ENCODE results near the gene VCX.
"Not testable (repeated sequence)": the region's sequence is repeated elsewhere in the genome, so short reads cannot be mapped to it uniquely, and the experiment has no call there.

The VCX gene

DNA sequence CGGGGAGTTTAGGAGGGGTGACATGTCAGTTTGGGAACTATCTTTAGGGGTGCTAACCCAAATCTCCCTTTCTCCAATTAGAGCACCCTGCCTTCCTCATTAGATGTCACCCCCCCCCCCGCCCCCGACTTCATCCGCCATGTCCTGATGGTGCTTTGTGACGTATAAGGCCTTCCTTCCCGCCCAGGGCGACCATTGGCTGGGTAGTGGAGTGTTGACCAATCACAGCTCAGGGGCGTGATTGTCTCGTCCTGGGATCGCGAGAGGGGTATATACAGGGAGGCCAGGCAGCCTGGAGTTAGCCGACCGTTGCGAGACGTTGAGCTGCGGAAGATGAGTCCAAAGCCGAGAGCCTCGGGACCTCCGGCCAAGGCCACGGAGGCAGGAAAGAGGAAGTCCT, at the start of gene VCX:
Gene VCX, plus strand, starts transcription at position 301 of the 400 bp plus-strand sequence. Its CDS starts 33 bp downstream, at position 334.
- H3K27me3 ChIP-seq (ENCODE audit: control insufficient read depth, insufficient read depth, low read length); H3K27ac ChIP-seq (ENCODE audit: low read length); H3K9ac ChIP-seq (ENCODE audit: low read length); H3K4me3 ChIP-seq (ENCODE audit: low read length); H3K4me1 ChIP-seq (ENCODE audit: control insufficient read depth, low read depth, low read length); H3K9me3 ChIP-seq (ENCODE audit: control insufficient read depth, low read depth, low read length); H3K36me3 ChIP-seq (ENCODE audit: control insufficient read depth, low read depth, low read length): not testable (repeated sequence)

DNA sequence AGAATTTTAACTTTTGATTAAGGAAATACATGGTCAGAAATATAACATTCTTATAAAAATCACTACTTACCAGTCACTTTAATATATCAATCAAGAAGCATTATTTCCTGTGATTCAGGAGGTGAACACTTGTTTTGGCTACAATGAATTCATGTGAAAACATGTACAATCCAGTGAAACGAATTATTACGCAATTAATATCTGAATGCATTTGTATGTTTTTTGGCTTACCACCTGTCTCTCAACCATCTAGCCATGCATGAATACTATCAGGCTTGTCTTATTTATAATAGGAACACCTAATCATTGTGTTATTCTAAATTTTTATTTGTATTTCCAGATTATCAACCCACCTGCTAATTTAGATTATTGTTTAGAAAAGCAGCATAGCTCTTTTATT, 44.6 kb upstream of the VCX start:
- no peak overlapping the region for H3K4me3 ChIP-seq (ENCODE audit: low read length)
- no peaks in the 10 kb centered on the region for H3K36me3 ChIP-seq (ENCODE audit: control insufficient read depth, low read depth, low read length)
- no peak overlapping the region for H3K9ac ChIP-seq (ENCODE audit: low read length)
- H3K27me3 ChIP-seq (ENCODE audit: control insufficient read depth, insufficient read depth, low read length), result no peaks in the 10 kb centered on the region
- no peaks in the 10 kb centered on the region for H3K4me1 ChIP-seq (ENCODE audit: control insufficient read depth, low read depth, low read length)
- H3K27ac ChIP-seq (ENCODE audit: low read length), result no peak overlapping the region
- H3K9me3 ChIP-seq (ENCODE audit: control insufficient read depth, low read depth, low read length), result no peaks in the 10 kb centered on the region

DNA sequence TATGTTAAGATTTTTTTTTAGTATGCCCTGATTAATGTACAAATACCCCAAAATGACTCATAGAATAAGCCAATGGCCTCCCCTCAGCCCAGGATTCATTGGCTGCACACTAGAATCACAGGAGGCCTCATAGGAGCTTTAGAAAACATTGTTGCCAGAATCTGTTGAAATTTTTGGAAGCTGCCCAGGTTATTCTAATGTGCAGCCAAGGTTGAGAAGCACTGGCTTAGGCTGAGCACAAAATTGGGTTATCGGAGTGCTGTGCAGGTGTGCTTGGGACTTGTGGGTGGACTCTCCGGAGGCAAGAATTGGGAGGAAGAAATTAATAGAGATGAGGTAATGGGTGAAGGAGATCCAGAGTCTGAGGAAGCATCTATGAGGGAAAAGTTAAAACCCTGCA, 41.3 kb upstream of the VCX start:
- H3K9ac ChIP-seq (ENCODE audit: low read length), result no peak overlapping the region
- no peaks in the 10 kb centered on the region for H3K36me3 ChIP-seq (ENCODE audit: control insufficient read depth, low read depth, low read length)
- H3K27ac ChIP-seq (ENCODE audit: low read length), result no peak overlapping the region
- H3K9me3 ChIP-seq (ENCODE audit: control insufficient read depth, low read depth, low read length), result no peaks in the 10 kb centered on the region
- no peak overlapping the region for H3K4me3 ChIP-seq (ENCODE audit: low read length)
- H3K4me1 ChIP-seq (ENCODE audit: control insufficient read depth, low read depth, low read length), result no peaks in the 10 kb centered on the region
- no peaks in the 10 kb centered on the region for H3K27me3 ChIP-seq (ENCODE audit: control insufficient read depth, insufficient read depth, low read length)

DNA sequence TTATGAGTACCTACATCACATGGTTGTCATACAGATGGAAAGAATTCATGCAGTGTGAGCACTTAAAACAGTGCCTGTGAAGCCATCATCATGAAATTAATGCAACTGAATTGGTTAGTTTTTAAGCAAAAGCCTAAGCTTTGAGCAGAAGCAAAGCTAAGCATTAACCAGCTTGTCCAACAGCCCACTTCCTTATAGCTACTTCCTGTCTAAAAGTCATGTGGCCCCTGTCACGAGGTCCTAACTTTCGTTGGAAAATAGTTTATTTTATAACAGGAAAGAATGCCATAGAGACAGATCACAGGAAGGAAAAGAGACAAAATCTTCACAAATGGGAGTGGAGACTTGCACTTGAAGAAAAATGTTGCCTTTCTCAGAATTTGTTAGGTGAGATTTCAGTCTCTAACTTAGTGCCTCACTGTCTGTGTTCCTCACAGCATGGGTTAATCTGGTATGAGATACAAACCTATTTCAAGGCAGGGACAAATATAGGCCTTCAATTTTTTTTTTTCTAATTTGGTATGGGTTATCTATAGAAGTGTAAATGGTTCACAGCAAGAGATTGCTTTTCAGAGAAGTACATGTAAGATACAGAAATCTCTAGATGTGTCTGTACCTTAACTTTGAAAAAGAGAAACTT, 27.7 kb upstream of the VCX start:
- H3K27ac ChIP-seq (ENCODE audit: low read length), result no peak overlapping the region

DNA sequence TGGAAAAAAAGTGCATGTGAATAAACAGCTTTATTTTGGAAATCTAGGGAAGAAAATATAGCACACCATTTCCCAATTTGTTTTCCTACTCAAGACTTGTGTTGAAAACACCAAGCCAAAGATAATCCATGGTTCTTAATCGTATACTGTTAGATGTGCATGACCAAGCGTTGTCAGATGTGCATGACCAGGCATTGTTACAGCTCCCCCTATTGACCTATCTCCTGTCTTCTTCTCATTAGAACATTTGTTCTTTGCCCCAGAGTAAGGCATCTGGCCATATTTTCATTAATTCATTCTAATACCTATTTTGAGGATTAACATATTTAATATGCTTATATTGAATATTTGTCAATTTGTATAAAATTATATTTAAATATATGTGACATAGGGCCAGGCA, 14.4 kb upstream of the VCX start:
- Histone ChIP-seq H3K4me1 (ENCODE audit: control insufficient read depth, low read depth, low read length) (no peaks in the 10 kb centered on the region), H3K4me3 (ENCODE audit: low read length) (no peak overlapping the region), H3K9ac (ENCODE audit: low read length) (no peak overlapping the region), H3K9me3 (ENCODE audit: control insufficient read depth, low read depth, low read length) (no peaks in the 10 kb centered on the region), H3K36me3 (ENCODE audit: control insufficient read depth, low read depth, low read length) (no peaks in the 10 kb centered on the region), H3K27ac (ENCODE audit: low read length) (no peak overlapping the region), H3K27me3 (ENCODE audit: control insufficient read depth, insufficient read depth, low read length) (no peaks in the 10 kb centered on the region)

More for the DNA sequence above, 27.7 kb upstream of the VCX start:
- no peaks in the 10 kb centered on the region for H3K36me3 ChIP-seq (ENCODE audit: control insufficient read depth, low read depth, low read length)
- no peak overlapping the region for H3K9ac ChIP-seq (ENCODE audit: low read length)
- no peak overlapping the region for H3K4me3 ChIP-seq (ENCODE audit: low read length)
- H3K27me3 ChIP-seq (ENCODE audit: control insufficient read depth, insufficient read depth, low read length), result peaks cover 12% of the 10 kb centered on the region
- H3K9me3 ChIP-seq (ENCODE audit: control insufficient read depth, low read depth, low read length), result no peaks in the 10 kb centered on the region
- H3K4me1 ChIP-seq (ENCODE audit: control insufficient read depth, low read depth, low read length), result peaks cover 4% of the 10 kb centered on the region

DNA sequence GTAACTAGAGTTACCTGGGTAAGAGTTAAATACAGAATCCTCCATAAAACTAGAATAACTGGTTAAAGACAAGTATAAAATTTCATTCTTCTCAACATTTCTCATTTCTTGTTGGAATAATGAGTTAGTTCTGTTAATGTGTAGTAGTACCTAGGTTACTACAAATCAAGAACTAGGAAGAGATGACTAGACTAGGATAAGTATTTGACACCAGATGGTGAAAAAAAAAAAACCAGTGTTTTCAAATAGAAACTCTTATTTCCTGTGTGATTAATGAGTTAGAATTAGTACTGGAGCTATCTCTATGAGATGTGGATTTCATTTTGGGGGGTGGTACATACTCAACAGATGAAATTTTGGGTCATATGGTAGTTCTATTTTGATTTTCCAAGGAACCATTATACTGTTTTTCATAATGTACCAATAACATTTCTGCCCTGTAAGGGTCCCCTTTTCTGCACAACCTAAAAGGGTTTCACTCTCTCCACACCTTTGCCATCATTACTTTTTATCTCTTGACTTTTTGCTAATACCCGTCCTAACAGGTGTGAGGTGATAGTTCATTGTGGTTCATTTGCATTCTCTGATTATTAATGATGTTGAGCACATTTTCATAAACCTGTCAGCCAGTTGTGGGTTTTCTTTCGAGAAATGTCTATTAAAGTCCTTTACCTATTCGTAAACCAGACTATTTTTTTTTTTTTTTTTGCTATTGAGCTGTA, 1.7 kb upstream of the VCX start:
- H3K27ac ChIP-seq (ENCODE audit: low read length), result no peak overlapping the region
- no peaks in the 10 kb centered on the region for H3K4me1 ChIP-seq (ENCODE audit: control insufficient read depth, low read depth, low read length)
- no peak overlapping the region for H3K9ac ChIP-seq (ENCODE audit: low read length)
- no peaks in the 10 kb centered on the region for H3K9me3 ChIP-seq (ENCODE audit: control insufficient read depth, low read depth, low read length)
- no peaks in the 10 kb centered on the region for H3K27me3 ChIP-seq (ENCODE audit: control insufficient read depth, insufficient read depth, low read length)
- H3K4me3 ChIP-seq (ENCODE audit: low read length), result no peak overlapping the region
- no peaks in the 10 kb centered on the region for H3K36me3 ChIP-seq (ENCODE audit: control insufficient read depth, low read depth, low read length)

DNA sequence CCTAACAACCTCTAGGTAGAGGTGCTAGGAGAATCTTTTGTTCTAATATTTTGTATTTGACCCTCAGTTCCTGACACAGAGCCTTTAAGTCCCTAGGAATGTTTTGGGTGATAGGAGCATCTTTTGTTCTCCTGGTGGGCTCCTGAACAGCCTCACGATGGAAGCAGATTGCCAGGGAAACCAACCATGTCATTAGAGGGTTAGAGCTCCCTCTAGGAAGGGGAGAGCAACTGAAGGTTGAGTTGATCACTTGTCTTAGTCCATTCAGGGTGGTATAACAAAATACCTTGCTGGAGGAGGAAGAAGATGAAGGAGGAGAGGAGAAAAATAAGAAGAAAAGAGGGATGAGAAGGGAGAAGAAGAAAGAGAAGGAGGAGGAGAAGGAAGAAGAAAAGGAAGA, 9.2 kb downstream of the VCX start:
- Histone ChIP-seq H3K9ac (ENCODE audit: low read length) (no peak overlapping the region), H3K36me3 (ENCODE audit: control insufficient read depth, low read depth, low read length) (no peaks in the 10 kb centered on the region), H3K27ac (ENCODE audit: low read length) (no peak overlapping the region), H3K4me3 (ENCODE audit: low read length) (no peak overlapping the region), H3K4me1 (ENCODE audit: control insufficient read depth, low read depth, low read length) (peaks cover 3% of the 10 kb centered on the region), H3K9me3 (ENCODE audit: control insufficient read depth, low read depth, low read length) (no peaks in the 10 kb centered on the region), H3K27me3 (ENCODE audit: control insufficient read depth, insufficient read depth, low read length) (no peaks in the 10 kb centered on the region)

DNA sequence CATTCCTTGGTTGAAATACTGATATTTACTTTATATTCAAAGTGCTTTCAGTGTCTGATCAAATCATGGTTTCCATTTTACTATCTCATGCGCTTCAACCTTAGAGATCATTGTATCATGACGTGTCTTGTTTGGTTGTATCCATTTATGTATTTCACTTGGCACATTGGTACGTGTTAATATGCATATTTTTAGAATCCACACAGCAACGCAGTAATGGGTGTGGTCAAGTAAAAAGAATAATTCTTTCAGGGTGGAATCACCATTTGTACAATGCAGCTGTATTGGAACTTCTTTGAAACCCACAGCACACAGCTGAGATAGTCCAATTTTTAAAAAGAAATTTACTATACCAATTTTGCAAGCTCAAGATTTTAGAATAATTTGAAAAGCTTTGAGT, 29.1 kb downstream of the VCX start:
- Histone ChIP-seq H3K9ac (ENCODE audit: low read length) (no peak overlapping the region), H3K36me3 (ENCODE audit: control insufficient read depth, low read depth, low read length) (no peaks in the 10 kb centered on the region), H3K27me3 (ENCODE audit: control insufficient read depth, insufficient read depth, low read length) (no peaks in the 10 kb centered on the region), H3K9me3 (ENCODE audit: control insufficient read depth, low read depth, low read length) (no peaks in the 10 kb centered on the region), H3K27ac (ENCODE audit: low read length) (no peak overlapping the region), H3K4me1 (ENCODE audit: control insufficient read depth, low read depth, low read length) (no peaks in the 10 kb centered on the region), H3K4me3 (ENCODE audit: low read length) (no peak overlapping the region)

DNA sequence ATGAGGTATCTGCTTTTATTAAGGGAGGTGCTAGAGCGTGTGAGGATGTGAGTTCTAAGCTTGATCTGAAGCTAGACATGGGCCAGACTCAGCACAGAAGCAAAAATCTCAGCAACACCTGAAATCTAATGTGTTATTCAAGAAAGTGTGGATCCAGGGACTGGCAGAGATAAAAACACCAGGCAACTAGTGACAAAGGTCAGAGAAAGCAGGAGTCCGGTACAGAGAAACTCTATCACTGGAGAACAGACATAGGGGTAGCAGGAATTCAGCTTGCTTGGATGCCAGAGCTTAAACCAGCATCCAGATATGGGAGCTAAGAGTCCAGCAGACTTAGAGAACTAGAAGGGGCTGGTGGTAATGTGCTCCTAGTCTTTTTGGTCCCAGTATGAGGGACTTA, 34.0 kb downstream of the VCX start:
- Histone ChIP-seq H3K4me3 (ENCODE audit: low read length) (no peak overlapping the region), H3K9ac (ENCODE audit: low read length) (no peak overlapping the region), H3K27ac (ENCODE audit: low read length) (no peak overlapping the region), H3K9me3 (ENCODE audit: control insufficient read depth, low read depth, low read length) (no peaks in the 10 kb centered on the region), H3K27me3 (ENCODE audit: control insufficient read depth, insufficient read depth, low read length) (no peaks in the 10 kb centered on the region), H3K4me1 (ENCODE audit: control insufficient read depth, low read depth, low read length) (no peaks in the 10 kb centered on the region), H3K36me3 (ENCODE audit: control insufficient read depth, low read depth, low read length) (no peaks in the 10 kb centered on the region)

DNA sequence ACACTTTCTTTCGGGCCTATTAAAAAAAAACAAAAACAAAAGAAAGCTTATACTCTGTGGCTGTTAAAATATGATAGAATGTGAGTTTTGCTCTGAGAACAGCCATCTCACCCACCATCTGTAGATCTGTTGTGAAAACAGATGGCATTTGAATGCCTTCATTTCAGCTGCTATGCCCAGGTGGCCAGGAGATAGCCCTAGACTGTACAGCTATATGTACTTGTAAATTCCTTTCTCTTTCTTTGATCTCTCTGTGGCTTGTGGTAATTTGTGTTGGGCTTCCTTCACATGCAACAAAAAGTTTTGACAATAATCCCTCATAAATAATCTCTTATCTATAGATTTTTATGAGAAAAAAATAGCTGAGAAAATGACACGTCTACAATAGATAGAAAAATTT, 46.2 kb downstream of the VCX start:
- H3K36me3 ChIP-seq (ENCODE audit: control insufficient read depth, low read depth, low read length), result no peaks in the 10 kb centered on the region
- no peaks in the 10 kb centered on the region for H3K4me1 ChIP-seq (ENCODE audit: control insufficient read depth, low read depth, low read length)
- no peak overlapping the region for H3K4me3 ChIP-seq (ENCODE audit: low read length)
- no peak overlapping the region for H3K27ac ChIP-seq (ENCODE audit: low read length)
- H3K9me3 ChIP-seq (ENCODE audit: control insufficient read depth, low read depth, low read length), result no peaks in the 10 kb centered on the region
- no peak overlapping the region for H3K9ac ChIP-seq (ENCODE audit: low read length)
- no peaks in the 10 kb centered on the region for H3K27me3 ChIP-seq (ENCODE audit: control insufficient read depth, insufficient read depth, low read length)

DNA sequence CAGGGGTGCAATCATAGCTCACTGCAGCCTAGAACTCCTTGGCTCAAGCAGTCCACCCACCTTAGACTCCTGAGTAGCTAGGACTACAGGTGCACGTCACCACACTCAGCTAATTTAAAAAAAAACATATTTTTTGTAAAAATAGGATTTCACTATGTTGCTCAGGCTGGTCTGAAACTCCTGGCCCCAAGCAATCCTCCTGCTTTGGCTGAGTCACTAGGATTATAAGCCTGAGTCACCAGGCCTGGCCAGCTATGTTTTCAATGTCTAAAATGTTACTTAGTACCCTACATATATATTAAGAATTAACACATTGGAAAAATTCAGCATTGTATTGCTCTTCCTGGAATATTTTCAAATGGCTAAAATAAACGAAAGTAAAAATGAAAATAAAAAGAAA, 46.7 kb downstream of the VCX start:
- Histone ChIP-seq H3K9ac (ENCODE audit: low read length) (no peak overlapping the region), H3K36me3 (ENCODE audit: control insufficient read depth, low read depth, low read length) (no peaks in the 10 kb centered on the region), H3K9me3 (ENCODE audit: control insufficient read depth, low read depth, low read length) (no peaks in the 10 kb centered on the region), H3K4me3 (ENCODE audit: low read length) (no peak overlapping the region), H3K27ac (ENCODE audit: low read length) (no peak overlapping the region), H3K4me1 (ENCODE audit: control insufficient read depth, low read depth, low read length) (no peaks in the 10 kb centered on the region), H3K27me3 (ENCODE audit: control insufficient read depth, insufficient read depth, low read length) (no peaks in the 10 kb centered on the region)

DNA sequence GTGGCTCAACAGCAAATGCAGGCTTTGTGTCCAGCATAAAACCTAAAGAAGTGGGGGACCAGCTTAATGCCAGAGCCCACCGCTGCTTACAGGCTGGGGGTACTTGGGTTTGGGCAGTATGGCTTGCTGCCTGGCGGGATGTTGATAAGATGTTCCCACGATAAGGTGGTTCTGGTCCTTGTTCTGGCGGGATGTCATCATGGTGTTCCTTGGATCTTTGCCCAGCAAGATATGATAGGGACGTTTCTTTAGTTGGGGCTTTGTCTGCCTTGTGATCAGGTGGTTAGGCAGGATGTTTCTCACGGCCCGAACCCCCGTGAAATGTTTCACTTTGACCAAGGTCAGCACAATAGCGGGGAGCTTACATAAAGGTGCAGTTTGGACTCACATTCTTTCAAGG, 49.0 kb downstream of the VCX start:
- no peaks in the 10 kb centered on the region for H3K27me3 ChIP-seq (ENCODE audit: control insufficient read depth, insufficient read depth, low read length)
- H3K9ac ChIP-seq (ENCODE audit: low read length), result no peak overlapping the region
- H3K9me3 ChIP-seq (ENCODE audit: control insufficient read depth, low read depth, low read length), result no peaks in the 10 kb centered on the region
- H3K4me3 ChIP-seq (ENCODE audit: low read length), result no peak overlapping the region
- no peaks in the 10 kb centered on the region for H3K36me3 ChIP-seq (ENCODE audit: control insufficient read depth, low read depth, low read length)
- H3K4me1 ChIP-seq (ENCODE audit: control insufficient read depth, low read depth, low read length), result no peaks in the 10 kb centered on the region
- no peak overlapping the region for H3K27ac ChIP-seq (ENCODE audit: low read length)
